Breast epithelium (tissue), 4 donors: ENCODE data around the gene TMEM63C. TPM values are rescaled to one million over a fixed set of nuclear protein-coding genes. Genes with fewer than 3 reads are reported as not detected.

Experiments used
- DNase-seq, 2 donors: peaks; one replicate each; pipeline ENCODE4 v3.0.0-alpha.2; 2019; ENCODE audit warnings: low spot score in 2 of 2
- H3K27ac ChIP-seq, 2 donors: fragments of 200-600 bp; sonication (generic) in 1 of 2; one replicate each; pipeline ENCODE4 v1.5.1; 2016 to 2019; ENCODE audit warnings: mild to moderate bottlenecking in 1 of 2
- H3K27me3 ChIP-seq, 2 donors: fragments of 200-600 bp; sonication (generic) in 1 of 2; one replicate each; pipeline versions ENCODE4 v1.5.1 to v1.6.0; 2017 to 2019; ENCODE audit warnings: control low read depth in 1 of 2, mild to moderate bottlenecking in 1 of 2
- H3K36me3 ChIP-seq: fragments of 200-600 bp; one replicate; pipeline ENCODE4 v1.5.1; 2019
- H3K4me1 ChIP-seq, 2 donors: fragments of 200-600 bp; sonication (generic); one replicate each; pipeline ENCODE4 v1.5.1; 2016 to 2019; ENCODE audit warnings: control low read depth in 1 of 2
- H3K4me3 ChIP-seq, 3 donors: fragments of 200-600 bp; sonication (generic); 1 replicate in 2 of 3; 2 replicates in 1 of 3; pipeline ENCODE4 v1.5.1; 2016 to 2019; ENCODE audit warnings: mild to moderate bottlenecking in 3 of 3, moderate library complexity in 2 of 3
- H3K9me3 ChIP-seq, 2 donors: fragments of 200-600 bp; sonication (generic) in 1 of 2; one replicate each; pipeline ENCODE4 v1.5.1; 2016 to 2019; ENCODE audit warnings: control low read depth in 1 of 2
- CTCF ChIP-seq, 3 donors: fragments of 450-650 bp; IDR thresholded peaks; one replicate each; pipeline ENCODE4 v1.5.1; 2016 to 2017; ENCODE audit warnings: antibody characterized with exemption in 3 of 3, mild to moderate bottlenecking in 3 of 3, moderate library complexity in 3 of 3
- POLR2A ChIP-seq: fragments of 450-650 bp; IDR thresholded peaks from one replicate; pipeline ENCODE4 v1.6.1; 2016; ENCODE audit warnings: antibody characterized with exemption, mild to moderate bottlenecking, moderate library complexity
- POLR2AphosphoS5 ChIP-seq, 3 donors: sonication (generic); formaldehyde crosslinking; IDR thresholded peaks; one replicate each; pipeline ENCODE4 v1.6.1; 2017; ENCODE audit warnings: antibody characterized with exemption in 3 of 3
- intact Hi-C: fragments of 100-400 bp; cut with DNase I; formaldehyde crosslinking; loops from one replicate; pipeline ENCODE4 v1.15.1; 2023; ENCODE audit warnings: low total_unique reads
- total RNA-seq, 3 donors: library from RNA; depleted of rRNA; stranded (reverse); fragments of >200 nt; gene quantifications; one replicate each; pipeline ENCODE4 v1.1.0, GENCODE V29; 2016

TMEM63C gene
- total RNA-seq, 3 donors from 2014 or later: 0.16 to 8.0 (median 3.9) TPM

- peaks cover 3 to 71% of the 10 kb centered on the region in 2 donors for H3K27me3 ChIP-seq
- peaks cover 10 to 12% of the 10 kb centered on the region in 2 donors for H3K4me1 ChIP-seq
- DNase-seq: no peak
- no peaks in the 10 kb centered on the region for H3K9me3 ChIP-seq
- no peaks in the 10 kb centered on the region for H3K36me3 ChIP-seq
- H3K27ac ChIP-seq: no peak overlapping the region
- H3K4me3 ChIP-seq: no peak overlapping the region
- intact Hi-C loops: no loop called here
- TF ChIP-seq POLR2A (no peak), POLR2AphosphoS5 (IDR thresholded peaks at IDR 0.05) (no peak), CTCF (IDR thresholded peaks at IDR 0.05) (no peak)
These were observed 38.5 kb upstream of the TMEM63C start for GRCh38 chr14:77143071-77143470.

GRCh38 chr14:77144412-77145115, 37.0 kb upstream of the TMEM63C start:
- intact Hi-C loops: no loop called here
- H3K27me3 ChIP-seq: peaks cover 3 to 56% of the 10 kb centered on the region in 2 donors
- TF ChIP-seq POLR2A: no peak
- TF ChIP-seq POLR2AphosphoS5 (IDR thresholded peaks at IDR 0.05): no peak
- no peak for TF ChIP-seq CTCF (IDR thresholded peaks at IDR 0.05)

GRCh38 chr14:77145975-77146740, 35.4 kb upstream of the TMEM63C start:
- intact Hi-C loops: no loop called here
- H3K27me3 ChIP-seq: peaks cover 3 to 40% of the 10 kb centered on the region in 2 donors
- no peaks in the 10 kb centered on the region for H3K9me3 ChIP-seq
- no peaks in the 10 kb centered on the region for H3K36me3 ChIP-seq
- no peak for TF ChIP-seq CTCF (IDR thresholded peaks at IDR 0.05)
- no peak for TF ChIP-seq POLR2A
- TF ChIP-seq POLR2AphosphoS5 (IDR thresholded peaks at IDR 0.05): no peak
- no peak for DNase-seq
- peaks cover 5 to 6% of the 10 kb centered on the region in 2 donors for H3K4me1 ChIP-seq
- no peak overlapping the region for H3K27ac ChIP-seq
- H3K4me3 ChIP-seq: no peak overlapping the region

More at GRCh38 chr14:77144412-77145115, 37.0 kb upstream of the TMEM63C start:
- DNase-seq: no peak
- Histone ChIP-seq H3K4me3 (no peak overlapping the region), H3K9me3 (no peaks in the 10 kb centered on the region), H3K4me1 (peaks cover 10 to 12% of the 10 kb centered on the region in 2 donors), H3K27ac (no peak overlapping the region), H3K36me3 (no peaks in the 10 kb centered on the region)

- Histone ChIP-seq H3K9me3 (no peaks in the 10 kb centered on the region), H3K27ac (no peak overlapping the region), H3K36me3 (no peaks in the 10 kb centered on the region), H3K4me3 (no peak overlapping the region), H3K4me1 (no peaks in the 10 kb centered on the region), H3K27me3 (peaks cover 0 to 20% of the 10 kb centered on the region in 2 donors)
- intact Hi-C loops: no loop called here
- TF ChIP-seq POLR2A: no peak
- TF ChIP-seq POLR2AphosphoS5 (IDR thresholded peaks at IDR 0.05): no peak
- TF ChIP-seq CTCF (IDR thresholded peaks at IDR 0.05): no peak
- no peak for DNase-seq
These were observed 32.9 kb upstream of the TMEM63C start for GRCh38 chr14:77148510-77149231.
